IMR-90 (cell line): Measurements from ENCODE around the gene LBH.

Source experiments
- CEBPB ChIP-seq: IDR thresholded peaks from 2 replicates; pipeline ENCODE4 v1.6.1; 2012; ENCODE audit warnings: low read depth, low read length, improper control_type of control experiment
- CHD1 ChIP-seq: IDR thresholded peaks from 2 replicates; pipeline ENCODE4 v1.6.1; 2012; ENCODE audit warnings: low read depth, low read length, improper control_type of control experiment
- CTCF ChIP-seq: conservative IDR thresholded peaks from 2 replicates; pipeline ENCODE4 v1.5.1; 2012; ENCODE audit warnings: mild to moderate bottlenecking, low read depth, low read length, improper control_type of control experiment
- FOS ChIP-seq: fragments of 150-350 bp; IDR thresholded peaks from 2 replicates; pipeline ENCODE4 v1.6.1; 2016; ENCODE audit warnings: low read depth, low read length
- MAFK ChIP-seq: IDR thresholded peaks from 2 replicates; pipeline ENCODE4 v1.6.1; 2012; ENCODE audit warnings: low read depth, low read length, improper control_type of control experiment
- MXI1 ChIP-seq: IDR thresholded peaks from 2 replicates; pipeline ENCODE4 v1.6.1; 2012; ENCODE audit warnings: low read depth, mild to moderate bottlenecking, low read length, moderate library complexity, borderline replicate concordance
- POLR2A ChIP-seq: IDR thresholded peaks from 2 replicates; pipeline ENCODE4 v1.6.1; 2012; ENCODE audit warnings: mild to moderate bottlenecking, low read depth, low read length
- RAD21 ChIP-seq: IDR thresholded peaks from 2 replicates; pipeline ENCODE4 v1.6.1; 2012; ENCODE audit warnings: low read length, improper control_type of control experiment
- RCOR1 ChIP-seq: IDR thresholded peaks from 2 replicates; pipeline ENCODE4 v1.6.1; 2012; ENCODE audit warnings: mild to moderate bottlenecking, low read length, improper control_type of control experiment; ENCODE audit not compliant: insufficient replicate concordance
- RFX5 ChIP-seq: IDR thresholded peaks from 2 replicates; pipeline ENCODE4 v1.8.0; 2012; ENCODE audit warnings: low read depth, mild to moderate bottlenecking, low read length, moderate library complexity
- SMC3 ChIP-seq: fragments of 150-350 bp; IDR thresholded peaks from 2 replicates; pipeline ENCODE4 v1.6.1; 2016; ENCODE audit warnings: low read depth, mild to moderate bottlenecking, antibody characterized with exemption, low read length, moderate library complexity
- USF2 ChIP-seq: fragments of 150-350 bp; IDR thresholded peaks from 2 replicates; pipeline ENCODE4 v1.6.1; 2017; ENCODE audit warnings: mild to moderate bottlenecking, antibody characterized with exemption, low read length, low read depth

GRCh38 chr2:30287857-30288513, 56.7 kb downstream of the LBH start:
- no peak for TF ChIP-seq CTCF
- TF ChIP-seq RAD21 = no peak
- no peak for TF ChIP-seq USF2
- TF ChIP-seq RCOR1 = no peak
- no peak for TF ChIP-seq POLR2A
- TF ChIP-seq MAFK = no peak
- no peak for TF ChIP-seq CEBPB
- no peak for TF ChIP-seq RFX5
- TF ChIP-seq SMC3 = no peak
- no peak for TF ChIP-seq FOS
- no peak for TF ChIP-seq MXI1
- TF ChIP-seq CHD1 = no peak
